Mucosa of stomach (tissue), 1 donor: ENCODE results near the gene KRTAP4-7.
"Not testable (repeated sequence)": the region's sequence is repeated elsewhere in the genome, so short reads cannot be mapped to it uniquely, and the experiment has no call there.

Experiments used
- H3K27me3 ChIP-seq: one replicate; pipeline ENCODE4 v1.7.0; 2013; ENCODE audit warnings: mild to moderate bottlenecking, low read length; ENCODE audit not compliant: control insufficient read depth, insufficient read depth
- H3K36me3 ChIP-seq: one replicate; pipeline ENCODE4 v1.7.0; 2013; ENCODE audit warnings: low read length; ENCODE audit not compliant: control insufficient read depth, insufficient read depth
- H3K4me1 ChIP-seq: one replicate; pipeline ENCODE4 v1.7.0; 2013; ENCODE audit warnings: mild to moderate bottlenecking, low read length; ENCODE audit not compliant: control insufficient read depth, insufficient read depth
- H3K4me3 ChIP-seq: one replicate; pipeline ENCODE4 v1.7.0; 2013; ENCODE audit warnings: low read length
- H3K9ac ChIP-seq: one replicate; pipeline ENCODE4 v1.7.0; 2013; ENCODE audit warnings: mild to moderate bottlenecking, low read length, moderate library complexity
- H3K9me3 ChIP-seq: one replicate; pipeline ENCODE4 v1.7.0; 2013; ENCODE audit warnings: mild to moderate bottlenecking, low read length, moderate library complexity; ENCODE audit not compliant: control insufficient read depth
- donor health status: Pancreatic carcinoma.

KRTAP4-7 gene

GRCh38 chr17:41103896-41104295 is 19.9 kb downstream of the KRTAP4-7 start:
- Histone ChIP-seq H3K36me3 (no peaks in the 10 kb centered on the region), H3K4me3 (no peak overlapping the region), H3K9ac (no peak overlapping the region), H3K4me1 (no peaks in the 10 kb centered on the region), H3K27me3 (no peaks in the 10 kb centered on the region), H3K9me3 (no peaks in the 10 kb centered on the region)

DNA sequence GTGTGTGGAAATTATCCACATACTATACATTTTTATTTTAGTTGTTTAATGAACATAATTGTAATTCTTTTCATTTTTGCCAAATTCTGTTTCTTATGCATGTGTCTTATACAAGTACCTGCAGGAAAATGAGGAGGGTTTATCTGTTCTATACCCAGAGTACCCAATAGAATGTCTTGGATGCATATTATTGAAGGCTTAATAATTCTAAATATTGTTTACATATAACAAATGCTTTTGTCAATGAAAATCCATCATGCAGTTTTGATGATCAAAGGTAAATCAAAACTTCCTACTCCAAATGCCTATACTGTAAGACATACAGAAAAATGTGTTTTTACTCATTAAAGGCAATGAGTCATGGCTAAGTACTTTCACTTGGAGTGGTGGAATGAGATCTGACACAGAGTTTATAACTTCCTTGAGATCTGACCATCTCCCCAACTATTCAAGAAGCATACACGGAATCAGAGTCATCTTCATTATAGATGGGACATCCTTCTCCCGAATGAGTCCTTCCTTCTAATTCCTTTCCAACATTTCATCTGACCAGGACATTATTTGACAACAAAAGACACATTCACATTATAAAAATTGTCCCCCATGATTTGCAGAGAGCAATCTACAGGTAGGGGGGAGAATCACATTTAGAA is 20.6 kb downstream of the KRTAP4-7 start:
- H3K36me3 ChIP-seq, H3K9me3 ChIP-seq, H3K4me1 ChIP-seq, H3K9ac ChIP-seq, H3K27me3 ChIP-seq, H3K4me3 ChIP-seq: not testable (repeated sequence)

DNA sequence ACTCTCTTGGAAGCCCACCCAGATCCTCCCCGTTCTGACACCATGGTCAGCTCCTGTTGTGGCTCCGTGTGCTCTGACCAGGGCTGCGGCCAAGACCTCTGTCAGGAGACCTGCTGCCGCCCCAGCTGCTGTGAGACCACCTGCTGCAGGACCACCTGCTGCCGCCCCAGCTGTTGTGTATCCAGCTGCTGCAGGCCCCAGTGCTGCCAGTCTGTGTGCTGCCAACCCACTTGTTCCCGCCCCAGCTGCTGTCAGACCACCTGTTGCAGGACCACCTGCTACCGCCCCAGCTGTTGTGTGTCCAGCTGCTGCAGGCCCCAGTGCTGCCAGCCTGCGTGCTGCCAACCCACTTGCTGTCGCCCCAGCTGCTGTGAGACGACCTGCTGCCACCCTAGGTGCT is 21.4 kb downstream of the KRTAP4-7 start, which contains the start of gene KRTAP4-9:
KRTAP4-9 (plus strand) TSS at position 43 of the 400 bp plus-strand sequence; CDS start at position 43, 0 bp downstream.
- not testable (repeated sequence) for H3K36me3 ChIP-seq, H3K4me3 ChIP-seq, H3K9ac ChIP-seq, H3K27me3 ChIP-seq, H3K4me1 ChIP-seq, H3K9me3 ChIP-seq

GRCh38 chr17:41107941-41108450 is 24.0 kb downstream of the KRTAP4-7 start:
- Histone ChIP-seq H3K4me3 (no peak overlapping the region), H3K9ac (no peak overlapping the region), H3K9me3 (no peaks in the 10 kb centered on the region), H3K4me1 (no peaks in the 10 kb centered on the region), H3K27me3 (no peaks in the 10 kb centered on the region), H3K36me3 (no peaks in the 10 kb centered on the region)

- H3K4me1 ChIP-seq, H3K36me3 ChIP-seq, H3K9ac ChIP-seq, H3K4me3 ChIP-seq, H3K9me3 ChIP-seq, H3K27me3 ChIP-seq: not testable (repeated sequence)
Observed at GRCh38 chr17:41108728-41109386, 24.9 kb downstream of the KRTAP4-7 start.

DNA sequence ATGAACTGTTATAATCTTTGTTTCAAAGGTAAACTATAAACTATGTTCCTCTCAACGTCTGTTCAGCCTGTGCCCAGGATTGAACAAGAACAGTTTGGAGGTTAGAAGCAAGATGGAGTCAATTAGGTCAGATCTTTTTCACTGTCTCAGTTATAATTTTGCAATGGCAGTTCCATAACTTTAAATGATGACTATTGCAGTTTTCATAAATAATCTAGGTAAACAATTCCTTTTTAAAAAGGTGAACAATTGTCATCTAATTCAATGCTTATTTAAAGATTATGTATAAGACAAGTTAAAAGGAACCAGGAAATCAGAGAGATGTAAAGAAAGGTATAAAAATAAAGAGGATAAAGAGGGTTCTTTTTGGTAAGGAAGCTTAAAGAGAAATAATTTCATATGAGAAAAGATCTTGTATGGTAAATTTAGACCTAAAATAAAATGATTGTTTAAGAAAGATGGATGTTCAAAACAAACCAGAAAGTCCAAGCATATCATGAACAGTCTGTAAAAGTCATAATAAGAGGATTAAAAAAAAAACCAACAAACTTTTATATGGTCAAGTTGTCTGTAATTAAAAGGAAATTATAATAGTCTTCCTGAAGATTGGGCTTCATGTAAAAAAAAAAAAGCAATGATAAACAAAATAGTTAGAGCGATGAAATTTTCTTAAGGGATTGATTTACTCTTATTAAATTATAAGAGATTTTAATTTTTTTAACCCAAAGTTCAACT is 27.4 kb downstream of the KRTAP4-7 start:
- Histone ChIP-seq H3K9me3 (no peaks in the 10 kb centered on the region), H3K27me3 (no peaks in the 10 kb centered on the region), H3K4me1 (no peaks in the 10 kb centered on the region), H3K36me3 (no peaks in the 10 kb centered on the region), H3K9ac (no peak overlapping the region), H3K4me3 (no peak overlapping the region)

- Histone ChIP-seq H3K9ac (no peak overlapping the region), H3K4me3 (no peak overlapping the region), H3K4me1 (no peaks in the 10 kb centered on the region), H3K36me3 (no peaks in the 10 kb centered on the region), H3K9me3 (no peaks in the 10 kb centered on the region), H3K27me3 (no peaks in the 10 kb centered on the region)
Observed at GRCh38 chr17:41116297-41116696, 32.3 kb downstream of the KRTAP4-7 start.

GRCh38 chr17:41117846-41118386 is 34.0 kb downstream of the KRTAP4-7 start, which contains the start of gene KRTAP4-11:
TSS of gene KRTAP4-11 (minus strand) at chr17:41118373. CDS start at chr17:41118315, 58 bp downstream.
- not testable (repeated sequence) for H3K4me1 ChIP-seq, H3K27me3 ChIP-seq, H3K9me3 ChIP-seq, H3K9ac ChIP-seq, H3K36me3 ChIP-seq, H3K4me3 ChIP-seq

DNA sequence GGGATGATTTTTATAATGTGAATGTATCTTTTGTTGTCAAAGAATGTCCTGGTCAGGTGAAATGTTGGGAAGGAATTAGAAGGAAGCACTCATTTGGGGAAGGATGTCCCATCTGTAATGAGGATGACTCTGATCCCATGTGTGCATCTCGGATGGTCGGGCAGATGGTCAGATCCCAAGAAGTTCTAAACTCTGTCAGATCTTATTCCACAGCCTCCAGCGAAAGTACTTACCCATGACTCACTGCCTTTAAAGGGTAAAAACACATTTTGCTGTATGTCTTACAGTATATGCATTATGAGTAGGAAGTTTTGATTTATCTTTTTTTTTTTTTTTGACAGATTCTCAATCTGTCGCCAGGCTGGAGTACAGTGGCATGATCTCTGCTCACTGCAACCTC is 34.8 kb downstream of the KRTAP4-7 start:
- no peaks in the 10 kb centered on the region for H3K9me3 ChIP-seq
- H3K9ac ChIP-seq, result no peak overlapping the region
- H3K4me1 ChIP-seq, result no peaks in the 10 kb centered on the region
- no peaks in the 10 kb centered on the region for H3K27me3 ChIP-seq
- H3K36me3 ChIP-seq, result no peaks in the 10 kb centered on the region
- H3K4me3 ChIP-seq, result no peak overlapping the region

DNA sequence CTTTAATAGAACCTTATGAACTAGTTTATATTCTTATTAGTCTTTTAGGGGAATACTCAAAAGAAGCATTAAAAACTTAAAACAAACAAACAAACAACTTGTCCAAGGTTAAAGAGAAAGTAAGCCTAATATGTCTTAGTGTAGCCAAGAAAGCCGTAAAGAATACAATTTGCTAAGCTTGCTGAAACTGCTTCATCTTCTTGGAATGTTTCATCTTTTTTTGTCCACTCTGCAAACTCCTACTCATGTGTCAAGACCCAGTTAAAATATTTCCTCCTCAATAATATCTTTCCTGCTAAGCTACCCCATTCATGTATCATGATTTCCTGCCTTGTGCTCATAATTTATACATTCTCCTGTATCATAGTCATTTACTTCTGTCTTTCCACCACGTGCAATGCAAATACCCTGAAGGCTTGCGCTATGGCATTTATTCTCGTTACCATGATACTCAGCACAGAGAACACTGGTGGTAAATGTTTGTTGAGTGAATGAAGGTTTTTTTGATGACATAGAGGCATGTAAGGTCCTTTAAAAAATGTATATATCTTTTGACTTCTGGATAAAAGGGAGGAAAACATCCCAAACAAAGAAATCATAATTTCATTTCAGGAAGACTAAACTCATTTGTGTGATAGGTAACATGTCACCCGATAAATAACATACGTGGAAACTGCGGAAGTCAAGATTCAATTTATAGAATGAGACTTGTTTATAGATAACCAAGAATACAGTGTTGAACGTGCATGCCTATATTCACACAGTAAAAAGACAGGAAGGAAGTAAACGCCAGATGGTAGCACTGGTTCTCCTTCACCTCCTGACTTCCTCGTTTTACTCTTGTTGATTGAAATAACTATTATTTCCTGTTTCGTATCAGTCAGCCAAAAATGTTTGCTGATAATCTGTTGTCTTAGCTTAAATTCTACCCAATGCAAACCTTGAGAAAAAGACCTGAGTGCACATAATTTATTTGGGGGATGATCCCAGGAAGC is 36.0 kb downstream of the KRTAP4-7 start:
- H3K9me3 ChIP-seq, H3K4me3 ChIP-seq, H3K9ac ChIP-seq, H3K4me1 ChIP-seq, H3K27me3 ChIP-seq, H3K36me3 ChIP-seq: not testable (repeated sequence)

- no peaks in the 10 kb centered on the region for H3K36me3 ChIP-seq
- H3K27me3 ChIP-seq, result no peaks in the 10 kb centered on the region
- H3K9ac ChIP-seq, result no peak overlapping the region
- no peaks in the 10 kb centered on the region for H3K9me3 ChIP-seq
- no peaks in the 10 kb centered on the region for H3K4me1 ChIP-seq
- no peak overlapping the region for H3K4me3 ChIP-seq
Observed at GRCh38 chr17:41121742-41122141, 37.8 kb downstream of the KRTAP4-7 start.
